H9 (cell line): ENCODE measurements around the gene ZC3HAV1L. TPM values are rescaled to one million over a fixed set of nuclear protein-coding genes. Genes with fewer than 3 reads are reported as not detected.

Source experiments
- DNase-seq: peaks from one replicate; pipeline ENCODE4 v3.0.0-alpha.2; 2017
- H2AFZ ChIP-seq: one replicate; pipeline ENCODE4 v1.6.1; 2013; ENCODE audit warnings: mild to moderate bottlenecking, low read length, control low read depth, moderate library complexity
- H2AK5ac ChIP-seq: 2 replicates; pipeline ENCODE4 v1.6.1; 2013; ENCODE audit warnings: low read length, control low read depth, mixed read lengths; ENCODE audit not compliant: insufficient read length
- H2BK120ac ChIP-seq: one replicate; pipeline ENCODE4 v1.6.1; 2013; ENCODE audit warnings: low read depth, mild to moderate bottlenecking, low read length, control low read depth, inconsistent platforms; ENCODE audit not compliant: poor library complexity, severe bottlenecking
- H2BK12ac ChIP-seq: 2 replicates; pipeline ENCODE4 v1.6.1; 2013; ENCODE audit warnings: low read length, control low read depth, mixed read lengths, low read depth; ENCODE audit not compliant: insufficient read length
- H2BK15ac ChIP-seq: 2 replicates; pipeline ENCODE4 v1.6.1; 2013; ENCODE audit warnings: low read depth, low read length, control low read depth
- H2BK20ac ChIP-seq: one replicate; pipeline ENCODE4 v1.6.1; 2013; ENCODE audit warnings: low read depth, mild to moderate bottlenecking, low read length, control low read depth, inconsistent platforms; ENCODE audit not compliant: poor library complexity, severe bottlenecking
- H2BK5ac ChIP-seq: 2 replicates; pipeline ENCODE4 v1.6.1; 2013; ENCODE audit warnings: low read length, control low read depth, mixed read lengths; ENCODE audit not compliant: insufficient read length
- H3K14ac ChIP-seq: 2 replicates; pipeline ENCODE4 v1.6.1; 2013; ENCODE audit warnings: low read length, control low read depth; ENCODE audit not compliant: insufficient read depth
- H3K18ac ChIP-seq: 2 replicates; pipeline ENCODE4 v1.6.1; 2013; ENCODE audit warnings: low read depth, mild to moderate bottlenecking, mixed read lengths, low read length, control low read depth; ENCODE audit not compliant: insufficient read length
- H3K23ac ChIP-seq: 2 replicates; pipeline ENCODE4 v1.6.1; 2013; ENCODE audit warnings: low read length, control low read depth, mixed read lengths, low read depth; ENCODE audit not compliant: insufficient read length
- H3K23me2 ChIP-seq: 2 replicates; pipeline ENCODE4 v1.6.1; 2013; ENCODE audit warnings: low read depth, mild to moderate bottlenecking, mixed read lengths, low read length, control low read depth; ENCODE audit not compliant: insufficient read length, poor library complexity, severe bottlenecking
- H3K27ac ChIP-seq: 2 replicates; pipeline ENCODE4 v1.5.1; 2013; ENCODE audit warnings: low read length, control low read depth, mixed read lengths, low read depth; ENCODE audit not compliant: insufficient read length
- H3K27me3 ChIP-seq: 2 replicates; pipeline ENCODE4 v1.6.1; 2013; ENCODE audit warnings: low read length, control low read depth, inconsistent platforms; ENCODE audit not compliant: insufficient read depth
- H3K4ac ChIP-seq: 2 replicates; pipeline ENCODE4 v1.6.1; 2013; ENCODE audit warnings: low read depth, mild to moderate bottlenecking, control low read depth, inconsistent platforms, low read length, moderate library complexity
- H3K4me1 ChIP-seq: 2 replicates; pipeline ENCODE4 v1.6.1; 2013; ENCODE audit warnings: low read length, control low read depth, inconsistent platforms; ENCODE audit not compliant: insufficient read depth
- H3K4me2 ChIP-seq: 2 replicates; pipeline ENCODE4 v1.6.1; 2013; ENCODE audit warnings: low read length, control low read depth, mixed read lengths; ENCODE audit not compliant: insufficient read length, insufficient read depth
- H3K56ac ChIP-seq: 2 replicates; pipeline ENCODE4 v1.6.1; 2013; ENCODE audit warnings: low read depth, mild to moderate bottlenecking, mixed read lengths, low read length, control low read depth; ENCODE audit not compliant: insufficient read length
- H3K79me1 ChIP-seq: 2 replicates; pipeline ENCODE4 v1.6.1; 2013; ENCODE audit warnings: low read depth, mild to moderate bottlenecking, moderate library complexity, low read length, control low read depth, inconsistent platforms; ENCODE audit not compliant: insufficient read depth, poor library complexity, severe bottlenecking
- H3K79me2 ChIP-seq: 2 replicates; pipeline ENCODE4 v1.6.1; 2013; ENCODE audit warnings: low read length, control low read depth, inconsistent platforms; ENCODE audit not compliant: insufficient read depth
- H3K9ac ChIP-seq: 2 replicates; pipeline ENCODE4 v1.6.1; 2013; ENCODE audit warnings: low read length, control low read depth, mixed read lengths; ENCODE audit not compliant: insufficient read length; ENCODE audit errors: extremely low read depth
- H3K9me3 ChIP-seq: one replicate; pipeline ENCODE4 v1.6.1; 2013; ENCODE audit warnings: low read depth, low read length, inconsistent platforms; ENCODE audit not compliant: control insufficient read depth
- H3T11ph ChIP-seq: one replicate; pipeline ENCODE4 v1.6.1; 2013; ENCODE audit warnings: mild to moderate bottlenecking, low read length, control low read depth, inconsistent platforms
- H4K20me1 ChIP-seq: one replicate; pipeline ENCODE4 v1.6.1; 2013; ENCODE audit not compliant: control insufficient read depth, insufficient read length, insufficient read depth
- H4K5ac ChIP-seq: 2 replicates; pipeline ENCODE4 v1.6.1; 2013; ENCODE audit warnings: low read depth, mild to moderate bottlenecking, mixed read lengths, low read length, control low read depth; ENCODE audit not compliant: insufficient read length
- H4K8ac ChIP-seq: replicated peaks from 2 replicates; pipeline ENCODE4 v1.6.1; 2013; ENCODE audit warnings: low read length, control low read depth, mixed read lengths, low read depth; ENCODE audit not compliant: insufficient read length
- H4K91ac ChIP-seq: 2 replicates; pipeline ENCODE4 v1.6.1; 2013; ENCODE audit warnings: low read depth, mild to moderate bottlenecking, moderate library complexity, mixed read lengths, low read length, control low read depth; ENCODE audit not compliant: insufficient read length
- H3K27ac Mint-ChIP-seq, 3 experiments: 2 replicates in 2 of 3; 3 replicates in 1 of 3; pipeline ENCODE4 v1.8.0; 2020 to 2021; ENCODE audit warnings: mixed read lengths in 3 of 3, mild to moderate bottlenecking in 1 of 3, moderate library complexity in 1 of 3
- H3K27me3 Mint-ChIP-seq: 2 replicates; pipeline ENCODE4 v1.8.0; 2021; ENCODE audit warnings: low read depth, mild to moderate bottlenecking, moderate library complexity, mixed read lengths
- H3K36me3 Mint-ChIP-seq, 3 experiments: 2 replicates in 2 of 3; 3 replicates in 1 of 3; pipeline ENCODE4 v1.8.0; 2020 to 2021; ENCODE audit warnings: low read depth in 3 of 3, mixed read lengths in 3 of 3; ENCODE audit not compliant: insufficient read depth in 1 of 3
- H3K4me1 Mint-ChIP-seq, 2 experiments: 2 replicates each; pipeline ENCODE4 v1.8.0; 2020; ENCODE audit warnings: mixed read lengths in 2 of 2
- H3K4me3 Mint-ChIP-seq, 2 experiments: 2 replicates in 1 of 2; 3 replicates in 1 of 2; pipeline ENCODE4 v1.8.0; 2020 to 2021; ENCODE audit warnings: mild to moderate bottlenecking in 2 of 2, mixed read lengths in 2 of 2, moderate library complexity in 1 of 2
- H3K9me3 Mint-ChIP-seq, 2 experiments: 2 replicates in 1 of 2; 3 replicates in 1 of 2; pipeline ENCODE4 v1.8.0; 2020; ENCODE audit warnings: mild to moderate bottlenecking in 2 of 2, mixed read lengths in 2 of 2, moderate library complexity in 1 of 2
- CTCF ChIP-seq: fragments of 200-600 bp; sonication (generic); conservative IDR thresholded peaks from 3 replicates; pipeline ENCODE4 v1.8.0; 2021; ENCODE audit warnings: antibody characterized with exemption, mild to moderate bottlenecking
- total RNA-seq: library from RNA; stranded (reverse); gene quantifications from 2 replicates; pipeline ENCODE4 v1.2.1, GENCODE V29; 2021

ZC3HAV1L gene
- total RNA-seq, 1 experiment from 2014 or later, result not detected

- no peak overlapping the region for H3K4ac ChIP-seq
- no peak overlapping the region for H2BK20ac ChIP-seq
- H3K79me1 ChIP-seq, result no peaks in the 10 kb centered on the region
- H3K23ac ChIP-seq, result no peak overlapping the region
- no peaks in the 10 kb centered on the region for H3K79me2 ChIP-seq
- no peak overlapping the region for H3K9ac ChIP-seq
- H2BK15ac ChIP-seq, result no peak overlapping the region
- no peak overlapping the region for H2BK12ac ChIP-seq
- no peak overlapping the region for H2AFZ ChIP-seq
- Mint-ChIP-seq H3K4me1 (no peaks in the 10 kb centered on the region; a peak in 1 of 4 replicates), H3K4me3 (no peak overlapping the region), H3K9me3 (no peaks in the 10 kb centered on the region), H3K27me3 (no peaks in the 10 kb centered on the region), H3K36me3 (peaks cover 0 to 47% (median 10%) of the 10 kb centered on the region in 3 experiments; a peak in 5 of 7 replicates), H3K27ac (no peak overlapping the region)
- H3K23me2 ChIP-seq, result no peaks in the 10 kb centered on the region
- H2AK5ac ChIP-seq, result no peak overlapping the region
- no peak overlapping the region for H3K18ac ChIP-seq
- no peaks in the 10 kb centered on the region for H4K20me1 ChIP-seq
- no peak overlapping the region for H3K4me2 ChIP-seq
- no peak overlapping the region for H4K5ac ChIP-seq
- no peaks in the 10 kb centered on the region for H3K4me1 ChIP-seq
- H2BK5ac ChIP-seq, result no peak overlapping the region
- H4K8ac ChIP-seq, result no peak overlapping the region
- H3T11ph ChIP-seq, result no peak overlapping the region
- no peak overlapping the region for H3K14ac ChIP-seq
- H3K56ac ChIP-seq, result no peak overlapping the region
- DNase-seq, result no peak
- no peaks in the 10 kb centered on the region for H3K9me3 ChIP-seq
- no peaks in the 10 kb centered on the region for H3K27me3 ChIP-seq
- no peak overlapping the region for H2BK120ac ChIP-seq
- H4K91ac ChIP-seq, result no peak overlapping the region
- TF ChIP-seq CTCF, result no peak
- H3K27ac ChIP-seq, result no peak overlapping the region
Observed at GRCh38 chr7:139051655-139052054, 15.8 kb upstream of the ZC3HAV1L start.
